IMR-90 (cell line): Measurements from ENCODE around the gene PTCD2. TPM values are rescaled to one million over a fixed set of nuclear protein-coding genes. Genes with fewer than 3 reads are reported as not detected.

Experiments
- ATAC-seq: fragments of 200-7000 bp; cut with Tn5 transposase; 2 replicates; pipeline ENCODE4 v1.9.1; 2020; ENCODE audit warnings: low read depth, mild to moderate bottlenecking, moderate library complexity
- BruUV-seq: library from RNA; stranded (reverse); fragments of 400-500 nt; replicated peaks from 2 replicates; lab custom pipeline; 2021; lab: Mats Ljungman, UMichigan
- CTCF ChIA-PET: fragments of 300-600 bp; formaldehyde crosslinking; extraction: SDS; loops from one replicate; lab custom pipeline; 2021; ENCODE audit warnings: antibody characterized with exemption; lab: Yijun Ruan, JAX
- POLR2A ChIA-PET: fragments of 300-600 bp; sonication (Branson Sonifier 250); formaldehyde crosslinking; loops from one replicate; lab custom pipeline; 2022; ENCODE audit warnings: antibody characterized with exemption; ENCODE audit not compliant: unreplicated experiment; lab: Charles Lee
- DNase-seq: peaks from one replicate; pipeline ENCODE4 v3.0.0; 2013
- H2AFZ ChIP-seq: replicated peaks from 2 replicates; pipeline ENCODE3; 2013; ENCODE audit warnings: low read length, mild to moderate bottlenecking; ENCODE audit not compliant: poor library complexity
- H2AK5ac ChIP-seq: 2 replicates; pipeline ENCODE4 v1.6.1; 2013; ENCODE audit warnings: low read depth, low read length, inconsistent platforms
- H2AK9ac ChIP-seq: replicated peaks from 2 replicates; pipeline ENCODE3; 2013; ENCODE audit warnings: mild to moderate bottlenecking, low read depth, low read length, moderate library complexity; ENCODE audit not compliant: poor library complexity
- H2BK120ac ChIP-seq: 2 replicates; pipeline ENCODE4 v1.6.1; 2013; ENCODE audit warnings: low read depth, low read length, inconsistent platforms
- H2BK15ac ChIP-seq: 3 replicates; pipeline ENCODE4 v1.6.1; 2013; ENCODE audit warnings: low read depth, low read length, inconsistent platforms
- H2BK20ac ChIP-seq: 2 replicates; pipeline ENCODE4 v1.6.1; 2013; ENCODE audit warnings: low read depth, mild to moderate bottlenecking, inconsistent platforms, low read length, moderate library complexity
- H2BK5ac ChIP-seq: 2 replicates; pipeline ENCODE4 v1.6.1; 2013; ENCODE audit warnings: mild to moderate bottlenecking, low read depth, low read length, inconsistent platforms; ENCODE audit not compliant: poor library complexity, severe bottlenecking
- H3K14ac ChIP-seq: replicated peaks from 2 replicates; pipeline ENCODE4 v1.6.1; 2013; ENCODE audit warnings: low read depth, low read length, inconsistent platforms
- H3K18ac ChIP-seq: 2 replicates; pipeline ENCODE4 v1.6.1; 2013; ENCODE audit warnings: low read depth, low read length, control low read depth
- H3K23ac ChIP-seq: 2 replicates; pipeline ENCODE4 v1.6.1; 2013; ENCODE audit warnings: low read depth, low read length, inconsistent platforms
- H3K27ac ChIP-seq: 2 replicates; pipeline ENCODE4 v1.5.1; 2013; ENCODE audit warnings: mild to moderate bottlenecking, control low read depth, low read length; ENCODE audit not compliant: insufficient read depth
- H3K27me3 ChIP-seq: 2 replicates; pipeline ENCODE4 v1.6.1; 2013; ENCODE audit warnings: low read length; ENCODE audit not compliant: control insufficient read depth, insufficient read depth
- H3K36me3 ChIP-seq: 2 replicates; pipeline ENCODE4 v1.6.1; 2013; ENCODE audit warnings: low read length, mixed read lengths; ENCODE audit not compliant: control insufficient read depth, insufficient read depth
- H3K4ac ChIP-seq: 2 replicates; pipeline ENCODE4 v1.6.1; 2013; ENCODE audit warnings: low read depth, low read length, inconsistent platforms
- H3K4me1 ChIP-seq: 2 replicates; pipeline ENCODE4 v1.6.1; 2013; ENCODE audit warnings: low read length, mixed read lengths; ENCODE audit not compliant: control insufficient read depth, insufficient read depth
- H3K4me2 ChIP-seq: 2 replicates; pipeline ENCODE4 v1.6.1; 2013; ENCODE audit warnings: low read depth, mild to moderate bottlenecking, control low read depth, low read length, moderate library complexity
- H3K4me3 ChIP-seq: 2 replicates; pipeline ENCODE4 v1.5.1; 2013; ENCODE audit warnings: low read depth, mild to moderate bottlenecking, control low read depth, low read length, moderate library complexity; ENCODE audit not compliant: insufficient read depth
- H3K56ac ChIP-seq: 2 replicates; pipeline ENCODE4 v1.6.1; 2013; ENCODE audit warnings: low read length, inconsistent platforms; ENCODE audit not compliant: insufficient read depth; ENCODE audit errors: extremely low read depth
- H3K79me1 ChIP-seq, 2 experiments: 2 replicates each; pipeline ENCODE4 v1.6.1; 2013; ENCODE audit warnings: low read length in 2 of 2, inconsistent platforms in 1 of 2, low read depth in 1 of 2
- H3K9ac ChIP-seq: 2 replicates; pipeline ENCODE4 v1.6.1; 2013; ENCODE audit warnings: low read depth, low read length, control low read depth
- H3K9me1 ChIP-seq: 2 replicates; pipeline ENCODE4 v1.6.1; 2013; ENCODE audit warnings: low read length, inconsistent platforms; ENCODE audit not compliant: insufficient read depth
- H3K9me3 ChIP-seq: 2 replicates; pipeline ENCODE4 v1.6.1; 2013; ENCODE audit warnings: low read length; ENCODE audit not compliant: control insufficient read depth, insufficient read depth
- H4K20me1 ChIP-seq: 2 replicates; pipeline ENCODE4 v1.6.1; 2013; ENCODE audit warnings: low read length, inconsistent platforms; ENCODE audit not compliant: insufficient read depth
- H4K5ac ChIP-seq: 2 replicates; pipeline ENCODE4 v1.6.1; 2013; ENCODE audit warnings: mild to moderate bottlenecking, low read depth, low read length, control low read depth
- H4K8ac ChIP-seq, 2 experiments: 2 replicates each; pipeline ENCODE4 v1.6.1; 2013; ENCODE audit warnings: low read depth in 2 of 2, low read length in 2 of 2, control low read depth in 1 of 2, inconsistent platforms in 1 of 2
- H4K91ac ChIP-seq: 2 replicates; pipeline ENCODE4 v1.6.1; 2013; ENCODE audit warnings: low read depth, low read length, inconsistent platforms; ENCODE audit not compliant: insufficient read depth
- CHD1 ChIP-seq: IDR thresholded peaks from 2 replicates; pipeline ENCODE4 v1.6.1; 2012; ENCODE audit warnings: low read depth, low read length, improper control_type of control experiment
- FOS ChIP-seq: fragments of 150-350 bp; IDR thresholded peaks from 2 replicates; pipeline ENCODE4 v1.6.1; 2016; ENCODE audit warnings: low read depth, low read length
- MXI1 ChIP-seq: IDR thresholded peaks from 2 replicates; pipeline ENCODE4 v1.6.1; 2012; ENCODE audit warnings: low read depth, mild to moderate bottlenecking, low read length, moderate library complexity, borderline replicate concordance
- POLR2A ChIP-seq: IDR thresholded peaks from 2 replicates; pipeline ENCODE4 v1.6.1; 2012; ENCODE audit warnings: mild to moderate bottlenecking, low read depth, low read length
- SMC3 ChIP-seq: fragments of 150-350 bp; IDR thresholded peaks from 2 replicates; pipeline ENCODE4 v1.6.1; 2016; ENCODE audit warnings: low read depth, mild to moderate bottlenecking, antibody characterized with exemption, low read length, moderate library complexity
- WGBS, 2 experiments: methylation state at CpG; one replicate each; pipeline versions ENCODE4 v1.1.5 to v1.1.7; 2013; ENCODE audit warnings: missing lambda C conversion rate in 2 of 2; ENCODE audit not compliant: insufficient read length in 1 of 2; ENCODE audit errors: extremely low coverage in 2 of 2; 5-methylcytosine and 5-hydroxymethylcytosine counted together
- dilution Hi-C: fragments of 300-500 bp; cut with HindIII; formaldehyde crosslinking; loops from one replicate; pipeline ENCODE4 v1.14.3; 2018; ENCODE audit warnings: low sequenced_read_pairs; ENCODE audit not compliant: unreplicated experiment
- in situ Hi-C: fragments of 300-500 bp; cut with MboI; formaldehyde crosslinking; loops from 3 replicates; pipeline ENCODE4 v1.14.3; 2019; ENCODE audit warnings: low sequenced_read_pairs, inconsistent platforms, mixed read lengths
- intact Hi-C: fragments of 100-400 bp; cut with micrococcal nuclease; formaldehyde crosslinking; loops from 2 replicates; pipeline ENCODE4 v1.10.0; 2022
- polyA plus RNA-seq, 3 experiments: library from polyadenylated mRNA; depleted of rRNA; stranded (reverse); fragments of >200 nt; gene quantifications; 2 replicates each; pipeline ENCODE4 v1.2.3, GENCODE V29; 2012; ENCODE audit warnings: low replicate concordance in 1 of 3
- total RNA-seq: library from RNA; depleted of rRNA; stranded (reverse); fragments of >200 nt; gene quantifications from 2 replicates; pipeline ENCODE4 v1.2.3, GENCODE V29; 2012

PTCD2 gene
- total and polyA plus RNA-seq, 2 of the 4 experiments (the other 2 are of a cell fraction): 6.5 to 9.9 TPM

DNA sequence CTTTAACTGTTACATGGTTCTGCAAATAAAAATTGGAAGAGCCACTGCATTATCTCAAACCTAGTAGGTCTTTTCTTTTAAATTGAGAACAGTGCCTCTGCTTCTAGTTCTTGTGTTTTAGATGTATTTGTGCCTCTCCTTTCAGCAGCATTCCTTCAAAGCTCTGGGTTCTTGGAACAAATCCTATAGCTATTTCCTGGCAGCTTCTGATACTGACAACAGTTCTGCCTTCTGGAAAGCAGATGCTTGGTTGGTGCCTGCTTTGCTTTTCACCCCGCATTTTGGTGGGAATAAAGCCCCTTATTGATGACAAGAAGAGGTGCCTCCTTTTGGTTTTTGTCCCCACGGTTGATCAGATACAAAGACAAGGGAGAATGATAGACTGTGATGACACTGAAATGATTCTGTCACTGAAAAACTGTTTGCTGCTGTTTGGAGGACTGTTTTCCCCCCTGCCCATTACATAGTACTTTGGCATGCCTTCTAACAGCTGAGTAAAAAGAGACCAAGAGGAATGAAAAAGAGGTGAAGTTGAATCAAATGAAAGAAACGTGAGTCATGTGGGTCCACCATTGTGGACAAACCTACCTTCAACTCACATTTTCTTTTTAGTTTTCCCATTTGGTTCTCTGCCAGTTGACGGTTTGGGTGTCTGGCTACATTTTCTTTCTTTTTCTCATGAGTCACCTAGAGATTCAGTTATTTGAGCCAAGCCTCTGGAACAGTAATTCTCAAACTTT is 5.6 kb downstream of the PTCD2 start:
- H3K79me1 ChIP-seq: peaks cover 19 to 38% of the 10 kb centered on the region in 2 experiments
- intact Hi-C loops: no loop called here
- H3K4me2 ChIP-seq: peak overlapping the region; percentile 92

More for the DNA sequence above, 5.6 kb downstream of the PTCD2 start:
- peak overlapping the region in 1 of 2 experiments; percentile 57; a peak in 1 of 4 replicates for H4K8ac ChIP-seq
- peak overlapping the region; percentile 8 for H2AK5ac ChIP-seq
- H3K18ac ChIP-seq: peak overlapping the region; percentile 89; the same call in 1 of the 2 replicates
- no peak overlapping the region for H3K56ac ChIP-seq
- H2BK20ac ChIP-seq: peak overlapping the region; percentile 52; the same call in 1 of the 2 replicates
- peak overlapping the region; percentile 79; the same call in 1 of the 2 replicates for H4K5ac ChIP-seq
- dilution Hi-C loops (no loop called here), in situ Hi-C loops (no loop called here)
- no peak for TF ChIP-seq CHD1
- peak; percentile 16; the same call in 1 of the 2 replicates for TF ChIP-seq FOS
- TF ChIP-seq POLR2A: no peak
- no peak for TF ChIP-seq MXI1
- TF ChIP-seq SMC3: no peak
- no peaks in the 10 kb centered on the region for H3K27me3 ChIP-seq
- H3K23ac ChIP-seq: no peak overlapping the region
- peak overlapping the region; percentile 47 for H3K4ac ChIP-seq
- ChIA-PET CTCF (no interaction called here), POLR2A (no interaction called here)
- H2BK120ac ChIP-seq: peak overlapping the region; percentile 22
- peaks cover 16% of the 10 kb centered on the region for H3K9me1 ChIP-seq
- no peak overlapping the region for H2AK9ac ChIP-seq
- WGBS, 2 experiments: no CpG with 5 or more reads among the region's 4 CpGs
- peak overlapping the region; percentile 26; the same call in 1 of the 2 replicates for H3K14ac ChIP-seq
- H2AFZ ChIP-seq: no peak overlapping the region
- H2BK5ac ChIP-seq: peak overlapping the region; percentile 89
- no TSS peak for BruUV-seq
- DNase-seq (peak; percentile 85), ATAC-seq (peak; percentile 55)
- peak overlapping the region; percentile 68; the same call in 1 of the 2 replicates for H3K27ac ChIP-seq
- H4K20me1 ChIP-seq: no peaks in the 10 kb centered on the region
- peaks cover 20% of the 10 kb centered on the region for H3K4me1 ChIP-seq
- peak overlapping the region; percentile 28; the same call in 1 of the 2 replicates for H3K4me3 ChIP-seq
- H3K9ac ChIP-seq: no peak overlapping the region; the same call in 1 of the 2 replicates
- no peaks in the 10 kb centered on the region for H3K9me3 ChIP-seq
- H3K36me3 ChIP-seq: peaks cover 8% of the 10 kb centered on the region
- peak overlapping the region; percentile 5; the same call in 1 of the 3 replicates for H2BK15ac ChIP-seq
- H4K91ac ChIP-seq: peak overlapping the region; percentile 37; the same call in 1 of the 2 replicates
